K562 (cell line): ENCODE results near the gene NOVA1. TPM values are rescaled to one million over a fixed set of nuclear protein-coding genes. Genes with fewer than 3 reads are reported as not detected.

Source experiments
- ATAC-seq: fragments of 200-7000 bp; cut with Tn5 transposase; 3 replicates; pipeline ENCODE4 v1.9.1; 2020; ENCODE audit warnings: moderate library complexity
- BruUV-seq: library from RNA; stranded (reverse); fragments of 400-500 nt; replicated peaks from 2 replicates; lab custom pipeline; 2021; lab: Mats Ljungman, UMichigan
- CTCF ChIA-PET: fragments of 300-600 bp; formaldehyde crosslinking; extraction: SDS; loops from one replicate; lab custom pipeline; 2021; ENCODE audit warnings: low intra/inter-chr PET ratio; lab: Yijun Ruan, JAX
- POLR2A ChIA-PET: fragments of 300-600, 350-650 bp; sonication (Branson Sonifier 250); formaldehyde crosslinking; extraction: SDS; loops from one replicate; lab custom pipeline; 2021; ENCODE audit warnings: antibody characterized with exemption, inconsistent platforms; lab: Yijun Ruan, JAX
- DNase-seq, 4 experiments: peaks; one replicate each; pipeline versions ENCODE4 v3.0.0 to v3.0.0-alpha.2; 2011 to 2018; ENCODE audit warnings: low spot score in 3 of 4, mixed read lengths in 3 of 4; ENCODE audit errors: extremely low read depth in 1 of 4
- FAIRE-seq: peaks from 2 replicates; lab custom pipeline; 2011; peaks lifted over from hg19 to GRCh38; lab: Jason Lieb, UNC
- H2AFZ ChIP-seq: 2 replicates; pipeline ENCODE4 v1.6.0; 2011; ENCODE audit warnings: low read depth, low read length, control low read depth, inconsistent platforms
- H3K27ac ChIP-seq: fragments of 200-600 bp; 3 replicates; pipeline ENCODE4 v1.8.0; 2011; ENCODE audit warnings: low read depth, mild to moderate bottlenecking, control low read depth, inconsistent platforms, low read length, moderate library complexity, mixed read lengths; ENCODE audit errors: extremely low read depth
- H3K27me3 ChIP-seq, 2 experiments: fragments of 300-600 bp in 1 of 2; 2 replicates in 1 of 2; 3 replicates in 1 of 2; pipeline versions ENCODE4 v1.6.0 to v1.8.0; 2011; ENCODE audit warnings: inconsistent platforms in 2 of 2, low read length in 2 of 2, mild to moderate bottlenecking in 1 of 2, mixed read lengths in 1 of 2, moderate library complexity in 1 of 2; ENCODE audit not compliant: control insufficient read depth in 2 of 2, insufficient read depth in 2 of 2
- H3K36me3 ChIP-seq: fragments of 300-600 bp; 3 replicates; pipeline ENCODE4 v1.8.0; 2011; ENCODE audit warnings: mild to moderate bottlenecking, low read length, inconsistent platforms; ENCODE audit not compliant: control insufficient read depth, insufficient read depth
- H3K4me1 ChIP-seq, 2 experiments: fragments of 200-600 bp in 1 of 2; replicated peaks in 1 of 2; 2 replicates in 1 of 2; 3 replicates in 1 of 2; pipeline versions ENCODE4 v1.5.1 to v1.8.0; 2011; ENCODE audit warnings: inconsistent platforms in 2 of 2, low read length in 2 of 2, mild to moderate bottlenecking in 1 of 2, mixed read lengths in 1 of 2, moderate library complexity in 1 of 2; ENCODE audit not compliant: control insufficient read depth in 2 of 2, insufficient read depth in 2 of 2
- H3K4me2 ChIP-seq: 2 replicates; pipeline ENCODE4 v1.6.1; 2011; ENCODE audit warnings: low read length, control low read depth, inconsistent platforms, mixed read lengths; ENCODE audit not compliant: insufficient read depth
- H3K4me3 ChIP-seq: fragments of 200-600 bp; sonication (generic), shearing (Covaris generic); 2 replicates; pipeline ENCODE4 v1.5.1; 2016; ENCODE audit warnings: control low read depth, inconsistent platforms
- H3K79me2 ChIP-seq: fragments of 200-600 bp; 3 replicates; pipeline ENCODE4 v1.8.0; 2011; ENCODE audit warnings: low read length, inconsistent platforms; ENCODE audit not compliant: control insufficient read depth, insufficient read depth
- H3K9ac ChIP-seq, 2 experiments: 2 replicates each; pipeline versions ENCODE4 v1.6.0 to v1.6.1; 2011; ENCODE audit warnings: low read depth in 2 of 2, low read length in 2 of 2, control low read depth in 1 of 2, inconsistent platforms in 1 of 2, mild to moderate bottlenecking in 1 of 2, mixed read lengths in 1 of 2; ENCODE audit not compliant: insufficient read depth in 1 of 2
- H3K9me1 ChIP-seq: one replicate; pipeline ENCODE4 v1.6.0; 2011; ENCODE audit warnings: inconsistent platforms, mild to moderate bottlenecking, low read length, moderate library complexity; ENCODE audit not compliant: control insufficient read depth, insufficient read depth
- H3K9me3 ChIP-seq: replicated peaks from 2 replicates; pipeline ENCODE4 v1.5.1; 2011; ENCODE audit warnings: low read depth, low read length, inconsistent platforms; ENCODE audit not compliant: control insufficient read depth, insufficient read depth
- H4K20me1 ChIP-seq: replicated peaks from 2 replicates; pipeline ENCODE4 v1.6.1; 2011; ENCODE audit warnings: low read length, inconsistent platforms, mixed read lengths; ENCODE audit not compliant: control insufficient read depth, insufficient read depth
- CREM ChIP-seq: IDR thresholded peaks from 2 replicates; pipeline ENCODE4 v1.6.1; 2014; ENCODE audit warnings: antibody characterized with exemption, low read depth
- ELF4 ChIP-seq: fragments of 450-650 bp; formaldehyde crosslinking; IDR thresholded peaks from 2 replicates; pipeline ENCODE4 v1.4.0; 2022; ENCODE audit warnings: missing genetic modification characterization
- EZH2 ChIP-seq: IDR thresholded peaks from 2 replicates; pipeline ENCODE4 v1.6.1; 2012; ENCODE audit warnings: low read depth, mild to moderate bottlenecking, inconsistent platforms, low read length, borderline replicate concordance
- HDAC3 ChIP-seq: fragments of 450-650 bp; IDR thresholded peaks from 2 replicates; pipeline ENCODE4 v1.6.1; 2018; ENCODE audit warnings: borderline replicate concordance, mild to moderate bottlenecking, moderate library complexity; ENCODE audit not compliant: partially characterized antibody
- KAT8 ChIP-seq: fragments of 450-650 bp; IDR thresholded peaks from 2 replicates; pipeline ENCODE4 v1.6.1; 2016; ENCODE audit warnings: low read depth, mild to moderate bottlenecking
- KLF13 ChIP-seq: fragments of 450-650 bp; IDR thresholded peaks from 2 replicates; pipeline ENCODE4 v1.6.1; 2016; ENCODE audit warnings: missing genetic modification characterization, low read depth, mild to moderate bottlenecking, missing compliant biosample characterization, moderate library complexity, borderline replicate concordance
- OTX1 ChIP-seq: fragments of 450-650 bp; formaldehyde crosslinking; IDR thresholded peaks from 2 replicates; pipeline ENCODE4 v1.4.0; 2022; ENCODE audit warnings: mild to moderate bottlenecking
- PRMT5 ChIP-seq: sonication (generic); formaldehyde crosslinking; IDR thresholded peaks from 2 replicates; pipeline ENCODE4 v1.5.0; 2020; ENCODE audit warnings: missing genetic modification reagents
- ZNF253 ChIP-seq: fragments of 250-450 bp; sonication (Bioruptor Pico); conservative IDR thresholded peaks from 2 replicates; pipeline ENCODE4 v1.6.1; 2021; ENCODE audit warnings: mild to moderate bottlenecking
- WGBS: fragments of 100-300 bp; shearing (Covaris generic); methylation state at CpG from one replicate; pipeline ENCODE4 v1.1.6; 2016; ENCODE audit warnings: low coverage, mixed read lengths; ENCODE audit not compliant: insufficient coverage; ENCODE audit errors: missing lambda C conversion rate; 5-methylcytosine and 5-hydroxymethylcytosine counted together
- in situ Hi-C: fragments of 300-500 bp; cut with MboI; formaldehyde crosslinking; loops from 4 replicates; pipeline ENCODE4 v1.15.0; 2018; ENCODE audit warnings: inconsistent platforms, mixed read lengths
- intact Hi-C: fragments of 100-400 bp; cut with micrococcal nuclease; formaldehyde crosslinking; loops from 2 replicates; pipeline ENCODE4 v1.14.2; 2022
- polyA plus RNA-seq, 8 experiments: library from polyadenylated mRNA; depleted of rRNA in 4 of 8; stranded (reverse) in 5 of 8; unstranded in 3 of 8; fragments of >200 nt; fragmentation: Nextera tagmentation in 2 of 8; fragmentation: Illumina TruSeq in 1 of 8; extraction: Ambion mirVana in 2 of 8; extraction: Trizol in 1 of 8; gene quantifications; 2 replicates each; pipeline versions ENCODE4 v1.2.1 to v1.2.3, GENCODE V29; 2011 to 2014; ENCODE audit warnings: inconsistent platforms in 1 of 8, missing spikeins in 1 of 8
- total RNA-seq, 7 experiments: library from RNA; depleted of rRNA in 6 of 7; stranded (reverse); fragments of >200 nt in 6 of 7; fragmentation: Illumina TruSeq in 2 of 7; extraction: Trizol in 2 of 7; gene quantifications; 2 replicates each; pipeline versions ENCODE4 v1.2.1 to v1.2.3, GENCODE V29; 2011 to 2021; ENCODE audit warnings: low replicate concordance in 1 of 7
- TF ChIP-seq, protein P1 (sequence below), 2 experiments: fragments of 450-650 bp; formaldehyde crosslinking in 1 of 2; IDR thresholded peaks; 2 replicates each; pipeline versions ENCODE4 v1.4.0 to v1.6.1; 2014 to 2020; ENCODE audit warnings: mild to moderate bottlenecking in 2 of 2, borderline replicate concordance in 1 of 2, low read depth in 1 of 2

NOVA1 gene
- total and polyA plus RNA-seq, 9 of the 15 experiments (the other 6 are each of a cell fraction or from before 2014, with no cell fraction given): 0.01 TPM; not detected in 8

DNA sequence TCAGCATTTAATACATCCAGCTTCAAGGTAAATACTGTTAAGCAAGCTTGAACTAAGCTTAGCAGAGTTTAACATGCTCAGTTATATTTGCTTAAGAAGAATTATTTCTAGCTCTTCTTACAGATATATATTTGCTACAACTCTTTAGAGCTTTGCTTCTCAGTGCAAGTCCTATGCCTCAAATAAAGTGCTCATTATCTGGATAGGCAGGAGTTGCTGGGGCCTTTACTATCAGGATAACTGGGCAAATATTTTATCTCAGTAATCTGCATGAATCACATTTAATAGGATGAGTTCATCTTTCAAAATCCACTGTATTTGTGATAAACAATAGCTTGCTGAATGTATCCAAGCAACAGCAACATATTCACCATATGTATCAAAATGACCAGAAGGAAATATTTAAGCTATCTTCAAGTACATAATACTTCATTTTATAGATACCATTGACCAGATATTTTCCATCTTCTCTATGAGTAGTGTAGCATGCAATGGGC lies 187.6 kb downstream of the NOVA1 start:
- H2AFZ ChIP-seq: no peak overlapping the region
- H3K27ac ChIP-seq: no peak overlapping the region
- H3K4me3 ChIP-seq: no peak overlapping the region
- TF ChIP-seq HDAC3: no peak
- TF ChIP-seq KLF13: no peak
- no peak for TF ChIP-seq EZH2
- TF ChIP-seq OTX1 (CRISPR knock-in tag): no peak
- H3K79me2 ChIP-seq: no peaks in the 10 kb centered on the region
- no peak for ATAC-seq
- no peaks in the 10 kb centered on the region for H4K20me1 ChIP-seq
- H3K27me3 ChIP-seq: no peaks in the 10 kb centered on the region
- DNase-seq: no peak
- H3K9ac ChIP-seq: no peak overlapping the region
- H3K36me3 ChIP-seq: no peaks in the 10 kb centered on the region
- no peak for FAIRE-seq
- no peaks in the 10 kb centered on the region for H3K9me3 ChIP-seq
- in situ Hi-C loops: no loop called here
- no TSS peak for BruUV-seq
- H3K4me1 ChIP-seq: no peaks in the 10 kb centered on the region
- no peak overlapping the region for H3K4me2 ChIP-seq
- no peaks in the 10 kb centered on the region for H3K9me1 ChIP-seq
- CTCF ChIA-PET: no interaction called here
- POLR2A ChIA-PET: no interaction called here
- intact Hi-C loops: no loop called here

DNA sequence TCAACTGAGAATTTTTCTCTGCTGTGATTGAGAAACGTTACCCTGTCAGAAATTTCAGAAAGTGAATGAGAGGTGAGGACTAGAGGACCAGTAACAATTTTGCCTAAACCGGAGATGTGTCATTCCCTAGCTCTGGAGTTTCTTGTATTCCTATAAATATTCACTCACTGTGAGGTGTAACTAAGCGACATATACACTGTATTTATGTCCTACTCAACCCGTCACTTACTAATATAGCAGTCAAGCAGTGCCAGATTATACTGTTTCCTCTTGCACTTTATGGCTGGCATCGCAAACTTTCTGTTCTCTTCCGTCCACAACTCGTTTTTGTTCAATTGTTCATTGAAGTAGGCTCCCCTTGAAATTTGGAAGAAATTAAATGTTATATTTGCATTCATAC lies 192.9 kb downstream of the NOVA1 start:
- H3K79me2 ChIP-seq: no peaks in the 10 kb centered on the region
- no peaks in the 10 kb centered on the region for H3K36me3 ChIP-seq
- intact Hi-C loops: no loop called here
- H2AFZ ChIP-seq: no peak overlapping the region
- WGBS: 0% methylated on average over 7 of the region's 7 CpGs
- POLR2A ChIA-PET: no interaction called here
- no peak overlapping the region for H3K4me3 ChIP-seq
- CTCF ChIA-PET: no interaction called here
- H4K20me1 ChIP-seq: no peaks in the 10 kb centered on the region
- no peaks in the 10 kb centered on the region for H3K9me1 ChIP-seq
- no TSS peak for BruUV-seq
- no peak overlapping the region for H3K4me2 ChIP-seq
- no peak overlapping the region for H3K9ac ChIP-seq
- no peak for FAIRE-seq
- H3K9me3 ChIP-seq: no peaks in the 10 kb centered on the region
- in situ Hi-C loops: no loop called here
- no peak for DNase-seq
- no peaks in the 10 kb centered on the region for H3K4me1 ChIP-seq
- no peaks in the 10 kb centered on the region for H3K27me3 ChIP-seq
- no peak for ATAC-seq
- H3K27ac ChIP-seq: no peak overlapping the region
- TF ChIP-seq ZNF253 (CRISPR knock-in tag) (no peak), ELF4 (CRISPR knock-in tag) (no peak), KAT8 (no peak), PRMT5 (no peak), CREM (no peak)
- TF ChIP-seq, protein P1, sequence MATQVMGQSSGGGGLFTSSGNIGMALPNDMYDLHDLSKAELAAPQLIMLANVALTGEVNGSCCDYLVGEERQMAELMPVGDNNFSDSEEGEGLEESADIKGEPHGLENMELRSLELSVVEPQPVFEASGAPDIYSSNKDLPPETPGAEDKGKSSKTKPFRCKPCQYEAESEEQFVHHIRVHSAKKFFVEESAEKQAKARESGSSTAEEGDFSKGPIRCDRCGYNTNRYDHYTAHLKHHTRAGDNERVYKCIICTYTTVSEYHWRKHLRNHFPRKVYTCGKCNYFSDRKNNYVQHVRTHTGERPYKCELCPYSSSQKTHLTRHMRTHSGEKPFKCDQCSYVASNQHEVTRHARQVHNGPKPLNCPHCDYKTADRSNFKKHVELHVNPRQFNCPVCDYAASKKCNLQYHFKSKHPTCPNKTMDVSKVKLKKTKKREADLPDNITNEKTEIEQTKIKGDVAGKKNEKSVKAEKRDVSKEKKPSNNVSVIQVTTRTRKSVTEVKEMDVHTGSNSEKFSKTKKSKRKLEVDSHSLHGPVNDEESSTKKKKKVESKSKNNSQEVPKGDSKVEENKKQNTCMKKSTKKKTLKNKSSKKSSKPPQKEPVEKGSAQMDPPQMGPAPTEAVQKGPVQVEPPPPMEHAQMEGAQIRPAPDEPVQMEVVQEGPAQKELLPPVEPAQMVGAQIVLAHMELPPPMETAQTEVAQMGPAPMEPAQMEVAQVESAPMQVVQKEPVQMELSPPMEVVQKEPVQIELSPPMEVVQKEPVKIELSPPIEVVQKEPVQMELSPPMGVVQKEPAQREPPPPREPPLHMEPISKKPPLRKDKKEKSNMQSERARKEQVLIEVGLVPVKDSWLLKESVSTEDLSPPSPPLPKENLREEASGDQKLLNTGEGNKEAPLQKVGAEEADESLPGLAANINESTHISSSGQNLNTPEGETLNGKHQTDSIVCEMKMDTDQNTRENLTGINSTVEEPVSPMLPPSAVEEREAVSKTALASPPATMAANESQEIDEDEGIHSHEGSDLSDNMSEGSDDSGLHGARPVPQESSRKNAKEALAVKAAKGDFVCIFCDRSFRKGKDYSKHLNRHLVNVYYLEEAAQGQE (IDR thresholded peaks at IDR 0.05; ENCODE audit: borderline replicate concordance): no peak
- TF ChIP-seq, protein P1 (CRISPR knock-in tag; IDR thresholded peaks at IDR 0.05; ENCODE audit: low read depth): no peak
